Smooth muscle cell (in vitro differentiated cells): ENCODE data around the gene SYCP2L. TPM values are rescaled to one million over a fixed set of nuclear protein-coding genes. Genes with fewer than 3 reads are reported as not detected.
"Not testable (repeated sequence)": the region's sequence is repeated elsewhere in the genome, so short reads cannot be mapped to it uniquely, and the experiment has no call there.

Source experiments
- DNase-seq: peaks from one replicate; lab custom pipeline; 2025; ENCODE audit not compliant: unreplicated experiment; lab: John Stamatoyannopoulos, UW
- H2AFZ ChIP-seq: fragments of 200-600 bp; sonication (generic); 2 replicates; pipeline ENCODE4 v1.6.0; 2016; ENCODE audit warnings: antibody characterized with exemption, low read depth, mild to moderate bottlenecking
- H3F3A ChIP-seq: fragments of 200-600 bp; sonication (generic); 2 replicates; pipeline ENCODE4 v1.6.0; 2017; ENCODE audit warnings: antibody characterized with exemption, low read depth
- H3K27ac ChIP-seq: fragments of 200-600 bp; sonication (generic); 2 replicates; pipeline ENCODE4 v1.5.1; 2016; ENCODE audit warnings: low read depth, mild to moderate bottlenecking
- H3K27me3 ChIP-seq: fragments of 200-600 bp; sonication (generic); 2 replicates; pipeline ENCODE4 v1.6.1; 2016; ENCODE audit warnings: low read depth, mild to moderate bottlenecking
- H3K36me3 ChIP-seq: fragments of 200-600 bp; sonication (generic); 2 replicates; pipeline ENCODE4 v1.5.1; 2016; ENCODE audit warnings: low read depth
- H3K4me1 ChIP-seq: fragments of 200-600 bp; sonication (generic); 2 replicates; pipeline ENCODE4 v1.5.1; 2016; ENCODE audit warnings: low read depth
- H3K4me2 ChIP-seq: fragments of 200-600 bp; sonication (generic); 2 replicates; pipeline ENCODE4 v1.6.0; 2016; ENCODE audit warnings: mild to moderate bottlenecking
- H3K4me3 ChIP-seq: fragments of 200-600 bp; sonication (generic); 2 replicates; pipeline ENCODE4 v1.5.1; 2016; ENCODE audit warnings: mild to moderate bottlenecking
- H3K79me2 ChIP-seq: fragments of 200-600 bp; sonication (generic); 2 replicates; pipeline ENCODE4 v1.6.0; 2016; ENCODE audit warnings: low read depth, mild to moderate bottlenecking
- H3K9ac ChIP-seq: fragments of 200-600 bp; sonication (generic); 2 replicates; pipeline ENCODE4 v1.6.0; 2016; ENCODE audit warnings: low read depth
- H3K9me3 ChIP-seq: fragments of 200-600 bp; sonication (generic); replicated peaks from 2 replicates; pipeline ENCODE4 v1.5.1; 2016; ENCODE audit warnings: low read depth
- H4K20me1 ChIP-seq: fragments of 200-600 bp; sonication (generic); 2 replicates; pipeline ENCODE4 v1.6.0; 2016; ENCODE audit warnings: low read depth
- WGBS: methylation state at CpG from one replicate; pipeline ENCODE4 v1.1.7; 2016; ENCODE audit warnings: low lambda C conversion rate; 5-methylcytosine and 5-hydroxymethylcytosine counted together
- polyA plus RNA-seq: library from polyadenylated mRNA; unstranded; fragments of >200 nt; fragmentation: Nextera tagmentation; extraction: Ambion mirVana; gene quantifications from 2 replicates; pipeline ENCODE4 v1.2.1, GENCODE V29; 2016
- total RNA-seq: library from RNA; depleted of rRNA; stranded (reverse); fragments of >200 nt; gene quantifications from 2 replicates; pipeline ENCODE4 v1.2.3, GENCODE V29; 2014
- TF ChIP-seq, protein P1 (sequence below): fragments of 200-600 bp; sonication (generic); IDR thresholded peaks from 2 replicates; pipeline ENCODE4 v1.5.1; 2017; ENCODE audit warnings: borderline replicate concordance, mild to moderate bottlenecking, antibody characterized with exemption; ENCODE audit not compliant: insufficient read depth, poor library complexity, severe bottlenecking

SYCP2L gene
- total and polyA plus RNA-seq, 2 experiments from 2014 or later = 0.74 to 6.4 TPM

DNA sequence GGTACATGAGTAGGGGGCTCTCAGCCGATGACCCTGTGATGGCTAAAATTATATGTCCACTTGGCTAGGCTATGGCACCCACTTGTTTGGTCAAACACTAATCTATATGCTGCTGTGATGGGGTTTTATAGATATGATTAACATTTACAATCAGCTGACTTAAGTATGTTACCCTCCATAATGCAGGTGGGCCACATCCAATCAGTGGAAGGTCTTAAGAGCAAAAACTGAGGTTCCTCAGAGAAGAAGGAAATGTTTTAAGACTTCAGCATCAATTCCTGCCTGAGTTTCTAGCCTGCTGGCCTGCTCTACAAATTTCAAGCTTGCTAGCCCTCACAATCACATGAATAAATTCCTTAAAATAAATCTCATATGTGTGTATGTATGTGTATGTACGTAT is 29.6 kb upstream of the SYCP2L start:
- Histone ChIP-seq H2AFZ (no peak overlapping the region), H4K20me1 (no peaks in the 10 kb centered on the region), H3K4me1 (no peaks in the 10 kb centered on the region), H3K4me2 (no peak overlapping the region), H3K9ac (no peak overlapping the region), H3F3A (no peaks in the 10 kb centered on the region), H3K27ac (no peak overlapping the region), H3K27me3 (no peaks in the 10 kb centered on the region), H3K79me2 (no peaks in the 10 kb centered on the region), H3K36me3 (no peaks in the 10 kb centered on the region), H3K9me3 (peaks cover 7% of the 10 kb centered on the region), H3K4me3 (no peak overlapping the region)
- TF ChIP-seq, protein P1, sequence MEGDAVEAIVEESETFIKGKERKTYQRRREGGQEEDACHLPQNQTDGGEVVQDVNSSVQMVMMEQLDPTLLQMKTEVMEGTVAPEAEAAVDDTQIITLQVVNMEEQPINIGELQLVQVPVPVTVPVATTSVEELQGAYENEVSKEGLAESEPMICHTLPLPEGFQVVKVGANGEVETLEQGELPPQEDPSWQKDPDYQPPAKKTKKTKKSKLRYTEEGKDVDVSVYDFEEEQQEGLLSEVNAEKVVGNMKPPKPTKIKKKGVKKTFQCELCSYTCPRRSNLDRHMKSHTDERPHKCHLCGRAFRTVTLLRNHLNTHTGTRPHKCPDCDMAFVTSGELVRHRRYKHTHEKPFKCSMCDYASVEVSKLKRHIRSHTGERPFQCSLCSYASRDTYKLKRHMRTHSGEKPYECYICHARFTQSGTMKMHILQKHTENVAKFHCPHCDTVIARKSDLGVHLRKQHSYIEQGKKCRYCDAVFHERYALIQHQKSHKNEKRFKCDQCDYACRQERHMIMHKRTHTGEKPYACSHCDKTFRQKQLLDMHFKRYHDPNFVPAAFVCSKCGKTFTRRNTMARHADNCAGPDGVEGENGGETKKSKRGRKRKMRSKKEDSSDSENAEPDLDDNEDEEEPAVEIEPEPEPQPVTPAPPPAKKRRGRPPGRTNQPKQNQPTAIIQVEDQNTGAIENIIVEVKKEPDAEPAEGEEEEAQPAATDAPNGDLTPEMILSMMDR = no peak
- DNase-seq = no peak
- 95% methylated on average over 2 of the region's 2 CpGs for WGBS

DNA sequence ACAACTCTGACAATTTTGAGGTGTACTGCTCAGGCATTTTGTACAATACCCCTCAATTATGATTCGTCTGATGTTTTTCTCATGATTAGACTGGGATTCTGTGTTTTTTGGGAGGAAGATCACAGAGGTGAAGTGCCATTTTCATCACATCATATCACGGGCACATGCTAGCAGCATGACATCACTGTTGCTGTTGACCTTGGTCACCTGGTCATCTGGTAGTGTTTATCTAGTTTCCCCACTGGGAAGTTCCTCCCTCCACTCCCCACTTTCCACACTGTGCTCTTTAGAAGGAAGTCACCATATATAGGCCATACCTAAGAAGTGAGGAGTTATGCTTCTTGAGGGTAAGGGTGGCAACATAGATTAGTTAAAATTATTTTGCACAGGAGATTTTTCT is 25.8 kb upstream of the SYCP2L start:
- TF ChIP-seq, protein P1 = no peak
- H3K4me2 ChIP-seq = no peak overlapping the region
- DNase-seq = no peak
- H3F3A ChIP-seq = no peaks in the 10 kb centered on the region
- no peaks in the 10 kb centered on the region for H3K79me2 ChIP-seq
- no peaks in the 10 kb centered on the region for H4K20me1 ChIP-seq
- no peak overlapping the region for H2AFZ ChIP-seq
- no peak overlapping the region for H3K4me3 ChIP-seq
- no peak overlapping the region for H3K27ac ChIP-seq
- WGBS = 95% methylated on average over 2 of the region's 2 CpGs
- no peaks in the 10 kb centered on the region for H3K36me3 ChIP-seq
- H3K9ac ChIP-seq = no peak overlapping the region
- H3K4me1 ChIP-seq = no peaks in the 10 kb centered on the region
- H3K27me3 ChIP-seq = no peaks in the 10 kb centered on the region
- no peaks in the 10 kb centered on the region for H3K9me3 ChIP-seq

DNA sequence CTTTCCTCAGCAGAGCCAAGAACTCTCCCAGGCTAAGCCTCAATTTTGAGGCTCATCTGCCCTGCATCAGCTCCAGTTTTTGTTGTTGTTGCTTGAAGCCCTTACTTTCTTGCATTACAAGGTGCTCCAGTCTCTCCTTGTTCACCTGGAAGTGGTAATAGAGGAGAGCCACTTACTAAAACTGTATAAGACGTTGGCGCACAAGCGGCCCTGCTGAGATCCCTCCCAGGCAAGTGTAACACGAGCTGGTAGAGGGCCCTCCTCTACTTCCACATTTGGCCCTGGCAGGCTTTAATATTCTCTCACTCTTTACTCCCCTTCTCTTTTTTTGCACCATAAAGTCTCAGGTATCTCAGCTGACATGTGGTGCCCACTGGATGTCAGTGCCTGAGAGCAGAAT is 24.5 kb upstream of the SYCP2L start:
- no peaks in the 10 kb centered on the region for H3K79me2 ChIP-seq
- WGBS = 73% methylated on average over 4 of the region's 4 CpGs

DNA sequence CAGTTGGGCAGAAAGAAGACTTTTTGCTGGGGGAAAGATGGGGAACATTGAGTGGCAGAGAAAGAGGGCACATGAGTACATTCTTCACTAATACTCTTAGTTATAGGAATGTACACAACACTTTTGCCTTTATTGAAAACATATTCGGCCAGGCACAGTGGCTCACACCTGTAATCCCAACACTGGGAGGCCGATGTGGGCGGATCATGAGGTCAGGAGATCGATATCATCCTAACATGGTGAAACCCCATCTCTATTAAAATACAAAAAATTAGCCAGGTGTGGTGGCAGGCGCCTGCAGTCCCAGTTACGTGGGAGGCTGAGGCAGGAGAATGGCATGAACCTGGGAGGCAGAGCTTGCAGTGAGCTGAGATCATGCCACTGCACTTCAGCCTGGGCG is 23.8 kb upstream of the SYCP2L start:
- not testable (repeated sequence) for H3K79me2 ChIP-seq, H3K4me2 ChIP-seq, H3F3A ChIP-seq, H3K36me3 ChIP-seq, H3K4me3 ChIP-seq, H2AFZ ChIP-seq, H3K9me3 ChIP-seq, H4K20me1 ChIP-seq, H3K4me1 ChIP-seq, H3K27ac ChIP-seq, H3K27me3 ChIP-seq, H3K9ac ChIP-seq, DNase-seq
- 97% methylated on average over 7 of the region's 7 CpGs for WGBS

More for the DNA sequence above, 24.5 kb upstream of the SYCP2L start:
- Histone ChIP-seq H4K20me1 (no peaks in the 10 kb centered on the region), H3K4me2 (no peak overlapping the region), H3K4me3 (no peak overlapping the region), H3K27ac (no peak overlapping the region), H3K27me3 (no peaks in the 10 kb centered on the region), H3F3A (no peaks in the 10 kb centered on the region), H3K36me3 (no peaks in the 10 kb centered on the region), H3K4me1 (no peaks in the 10 kb centered on the region), H2AFZ (no peak overlapping the region), H3K9ac (no peak overlapping the region), H3K9me3 (no peaks in the 10 kb centered on the region)
- no peak for DNase-seq
- TF ChIP-seq, protein P1 = no peak

DNA sequence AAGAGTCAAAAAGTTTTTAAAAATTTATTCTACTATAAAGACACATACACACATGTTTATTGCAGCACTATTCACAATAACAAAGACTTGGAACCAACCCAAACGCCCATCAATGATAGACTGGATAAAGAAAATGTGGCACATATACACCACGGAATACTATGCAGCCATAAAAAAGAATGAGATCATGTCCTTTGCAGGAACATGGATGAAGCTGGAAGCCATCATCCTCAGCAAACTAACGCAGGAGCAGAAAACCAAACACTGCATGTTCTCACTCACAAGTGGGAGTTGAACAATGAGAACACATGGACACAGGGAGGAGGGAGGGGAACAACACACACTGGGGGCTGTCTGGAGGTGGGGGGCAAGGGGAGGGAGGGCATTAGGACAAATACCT is 20.1 kb upstream of the SYCP2L start:
- H3K4me1 ChIP-seq, H3K4me3 ChIP-seq, H3K36me3 ChIP-seq, H3K27me3 ChIP-seq, H4K20me1 ChIP-seq, H3K9ac ChIP-seq, H3K9me3 ChIP-seq, H3K27ac ChIP-seq, H3K79me2 ChIP-seq, H3F3A ChIP-seq, DNase-seq, H3K4me2 ChIP-seq, H2AFZ ChIP-seq: not testable (repeated sequence)
- WGBS = 86% methylated on average over 3 of the region's 3 CpGs
